ENCODE data around the gene FBXO15. TPM values are rescaled to one million over a fixed set of nuclear protein-coding genes. Genes with fewer than 3 reads are reported as not detected.

FBXO15 gene
- total RNA-seq, 4 donors from 2014 or later = 0.13 to 0.32 (median 0.19) TPM; not detected in 1

DNA sequence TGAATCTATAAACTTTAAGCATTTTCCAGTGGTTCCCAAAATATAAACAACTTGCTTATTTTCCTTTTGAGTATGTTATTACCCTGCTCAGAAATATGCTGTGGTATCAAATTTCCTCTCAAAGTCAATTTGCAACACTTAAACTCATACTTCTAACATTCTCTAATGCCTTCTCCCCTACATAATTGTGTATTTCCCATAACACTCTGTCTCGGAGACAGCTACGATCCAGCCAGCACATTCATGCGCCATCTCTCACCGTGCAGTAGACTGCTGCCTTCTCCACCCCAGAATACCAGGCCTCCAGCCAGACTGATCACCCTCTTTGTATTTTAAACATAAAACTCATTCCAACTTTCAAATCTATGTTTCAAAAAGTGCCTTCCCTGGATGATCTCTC is 42.5 kb upstream of the FBXO15 start:
- 47 to 70% methylated on average over 4 of the region's 4 CpGs for WGBS, 2 donors

DNA sequence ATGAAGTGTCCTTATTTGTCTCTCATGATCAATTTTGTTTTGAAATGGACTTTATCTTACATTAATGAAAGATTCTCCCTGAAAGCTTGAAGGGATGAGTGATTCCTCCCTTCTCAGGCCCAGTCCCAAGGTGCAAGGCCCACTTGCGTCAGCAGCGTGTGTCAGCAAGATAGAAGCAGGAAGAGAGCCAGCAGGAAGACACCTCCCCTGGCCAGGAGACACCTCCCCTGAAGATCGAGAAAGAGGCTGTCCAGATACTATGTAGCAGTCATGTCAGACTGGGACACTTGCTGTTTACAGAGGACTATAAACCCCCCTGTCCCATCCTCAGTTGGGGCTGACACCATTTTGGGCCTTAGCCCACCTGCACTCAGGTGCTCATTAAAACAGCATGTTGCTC is 39.0 kb upstream of the FBXO15 start:
- H3K4me1 ChIP-seq = peaks cover 0 to 10% (median 0%) of the 10 kb centered on the region in 3 donors
- 77 to 85% methylated on average over 3 of the region's 3 CpGs for WGBS, 2 donors
- no peak overlapping the region for H3K27ac ChIP-seq
- H3K36me3 ChIP-seq = no peaks in the 10 kb centered on the region
- H3K9me3 ChIP-seq = no peaks in the 10 kb centered on the region
- H3K27me3 ChIP-seq = peaks cover 0 to 24% (median 0%) of the 10 kb centered on the region in 4 donors
- no peak overlapping the region for H3K4me3 ChIP-seq
- TF ChIP-seq, protein P1, sequence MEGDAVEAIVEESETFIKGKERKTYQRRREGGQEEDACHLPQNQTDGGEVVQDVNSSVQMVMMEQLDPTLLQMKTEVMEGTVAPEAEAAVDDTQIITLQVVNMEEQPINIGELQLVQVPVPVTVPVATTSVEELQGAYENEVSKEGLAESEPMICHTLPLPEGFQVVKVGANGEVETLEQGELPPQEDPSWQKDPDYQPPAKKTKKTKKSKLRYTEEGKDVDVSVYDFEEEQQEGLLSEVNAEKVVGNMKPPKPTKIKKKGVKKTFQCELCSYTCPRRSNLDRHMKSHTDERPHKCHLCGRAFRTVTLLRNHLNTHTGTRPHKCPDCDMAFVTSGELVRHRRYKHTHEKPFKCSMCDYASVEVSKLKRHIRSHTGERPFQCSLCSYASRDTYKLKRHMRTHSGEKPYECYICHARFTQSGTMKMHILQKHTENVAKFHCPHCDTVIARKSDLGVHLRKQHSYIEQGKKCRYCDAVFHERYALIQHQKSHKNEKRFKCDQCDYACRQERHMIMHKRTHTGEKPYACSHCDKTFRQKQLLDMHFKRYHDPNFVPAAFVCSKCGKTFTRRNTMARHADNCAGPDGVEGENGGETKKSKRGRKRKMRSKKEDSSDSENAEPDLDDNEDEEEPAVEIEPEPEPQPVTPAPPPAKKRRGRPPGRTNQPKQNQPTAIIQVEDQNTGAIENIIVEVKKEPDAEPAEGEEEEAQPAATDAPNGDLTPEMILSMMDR (IDR thresholded peaks at IDR 0.05) = no peak
- TF ChIP-seq POLR2A (IDR thresholded peaks at IDR 0.05) = no peak
- intact Hi-C loops (cut with DNase I) = no loop called here
- no peak for DNase-seq

More for the DNA sequence above, 42.5 kb upstream of the FBXO15 start:
- DNase-seq = no peak
- Histone ChIP-seq H3K9me3 (no peaks in the 10 kb centered on the region), H3K27ac (no peak overlapping the region), H3K4me1 (peaks cover 0 to 7% (median 0%) of the 10 kb centered on the region in 3 donors), H3K36me3 (no peaks in the 10 kb centered on the region), H3K27me3 (peaks cover 0 to 18% (median 0%) of the 10 kb centered on the region in 4 donors), H3K4me3 (no peak overlapping the region)
- intact Hi-C loops (cut with DNase I) = no loop called here
- TF ChIP-seq, protein P1 (IDR thresholded peaks at IDR 0.05) = no peak
- no peak for TF ChIP-seq POLR2A (IDR thresholded peaks at IDR 0.05)

DNA sequence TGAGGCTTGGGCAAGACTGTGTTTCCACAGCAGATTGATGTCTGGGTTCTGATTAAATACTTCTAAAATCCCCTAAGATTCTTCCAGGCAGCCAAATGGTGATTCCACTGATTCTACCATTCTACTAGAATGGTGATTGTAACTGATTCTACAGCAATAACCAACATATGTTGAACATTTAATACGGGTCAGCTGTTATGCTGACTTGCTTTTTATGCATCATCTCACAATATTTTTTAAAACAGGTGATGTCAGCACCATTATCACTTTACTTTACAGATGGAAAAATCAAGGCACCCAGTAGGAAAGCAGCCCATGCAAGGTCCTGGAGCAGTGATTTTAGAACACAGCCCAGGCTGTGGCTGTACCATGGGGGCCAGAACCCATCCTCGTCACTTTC is 38.2 kb upstream of the FBXO15 start:
- H3K36me3 ChIP-seq = no peaks in the 10 kb centered on the region
- H3K27ac ChIP-seq = no peak overlapping the region
- H3K27me3 ChIP-seq = peaks cover 0 to 24% (median 0%) of the 10 kb centered on the region in 4 donors
- no peak for DNase-seq
- no peaks in the 10 kb centered on the region for H3K9me3 ChIP-seq
- 81 to 90% methylated on average over 1 to 2 of the region's 2 CpGs for WGBS, 2 donors
- peaks cover 0 to 10% (median 0%) of the 10 kb centered on the region in 3 donors for H3K4me1 ChIP-seq
- no peak overlapping the region for H3K4me3 ChIP-seq
- no peak for TF ChIP-seq POLR2A (IDR thresholded peaks at IDR 0.05)
- TF ChIP-seq, protein P1 (IDR thresholded peaks at IDR 0.05) = no peak
- intact Hi-C loops (cut with DNase I) = no loop called here

DNA sequence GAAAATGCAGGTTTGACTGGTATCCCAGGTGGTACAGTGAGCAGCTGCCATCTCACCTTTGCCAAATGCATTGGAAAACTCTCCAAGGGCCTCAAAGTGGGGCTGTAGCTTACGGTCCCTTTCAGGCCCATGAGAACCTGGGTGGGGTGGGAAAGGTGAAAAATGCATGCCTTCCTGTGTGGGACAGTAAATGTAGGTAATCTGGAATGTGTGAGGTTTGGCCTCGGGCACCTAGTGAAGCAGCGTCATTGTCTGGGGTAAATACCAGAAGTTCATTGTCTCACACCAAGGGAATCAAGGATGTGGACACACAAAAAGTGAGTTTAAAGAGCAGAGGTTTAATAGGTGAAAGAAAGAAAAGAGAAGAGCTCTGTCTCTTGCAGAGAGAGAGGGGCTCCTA is 37.2 kb upstream of the FBXO15 start:
- Histone ChIP-seq H3K9me3 (no peaks in the 10 kb centered on the region), H3K4me3 (no peak overlapping the region), H3K27ac (no peak overlapping the region), H3K4me1 (peaks cover 0 to 10% (median 0%) of the 10 kb centered on the region in 3 donors), H3K27me3 (peaks cover 0 to 31% (median 0%) of the 10 kb centered on the region in 4 donors), H3K36me3 (no peaks in the 10 kb centered on the region)
- WGBS, 2 donors = 44% methylated on average over 3 of the region's 3 CpGs
- no peak for DNase-seq
- intact Hi-C loops (cut with DNase I) = no loop called here
- TF ChIP-seq, protein P1 (IDR thresholded peaks at IDR 0.05) = no peak
- TF ChIP-seq POLR2A (IDR thresholded peaks at IDR 0.05) = no peak

DNA sequence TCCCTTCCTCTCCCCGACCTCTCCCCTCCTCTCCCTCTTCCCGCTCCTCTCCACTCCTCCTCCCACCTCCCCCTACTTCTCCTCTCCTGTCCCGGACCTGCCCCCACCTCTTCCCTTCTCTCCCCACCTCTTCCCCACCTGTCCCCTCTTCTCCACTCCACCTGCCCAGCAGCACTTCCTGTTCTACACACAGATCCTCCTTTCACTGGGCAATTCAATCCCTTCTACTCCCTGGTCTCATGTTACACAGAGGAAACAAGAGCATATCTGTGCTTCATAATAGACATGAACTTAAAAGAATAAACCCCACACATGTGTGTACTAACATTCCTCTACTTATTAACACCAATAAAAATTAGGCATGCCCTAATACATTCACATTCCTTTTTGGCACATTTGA is 35.5 kb upstream of the FBXO15 start:
- Histone ChIP-seq H3K36me3 (no peaks in the 10 kb centered on the region), H3K27ac (no peak overlapping the region), H3K27me3 (peaks cover 0 to 31% (median 0%) of the 10 kb centered on the region in 4 donors), H3K9me3 (no peaks in the 10 kb centered on the region), H3K4me3 (no peak overlapping the region), H3K4me1 (peaks cover 0 to 3% (median 0%) of the 10 kb centered on the region in 3 donors)
- no peak for DNase-seq
- 36 to 68% methylated on average over 3 of the region's 3 CpGs for WGBS, 2 donors
- intact Hi-C loops (cut with DNase I) = no loop called here
- TF ChIP-seq POLR2A (IDR thresholded peaks at IDR 0.05) = no peak
- TF ChIP-seq, protein P1 (IDR thresholded peaks at IDR 0.05) = no peak
